Hematopoietic multipotent progenitor cell treated with erythropoietin and hydrocortisone succinate and interleukin-3 and kit ligand, for 4 days (in vitro differentiated cells): ENCODE measurements around the gene NINJ2.
"Not testable (repeated sequence)": the region's sequence is repeated elsewhere in the genome, so short reads cannot be mapped to it uniquely, and the experiment has no call there.

Source experiments
- DNase-seq: peaks from one replicate; pipeline ENCODE4 v3.0.0-alpha.2; 2015

The NINJ2 gene

DNA sequence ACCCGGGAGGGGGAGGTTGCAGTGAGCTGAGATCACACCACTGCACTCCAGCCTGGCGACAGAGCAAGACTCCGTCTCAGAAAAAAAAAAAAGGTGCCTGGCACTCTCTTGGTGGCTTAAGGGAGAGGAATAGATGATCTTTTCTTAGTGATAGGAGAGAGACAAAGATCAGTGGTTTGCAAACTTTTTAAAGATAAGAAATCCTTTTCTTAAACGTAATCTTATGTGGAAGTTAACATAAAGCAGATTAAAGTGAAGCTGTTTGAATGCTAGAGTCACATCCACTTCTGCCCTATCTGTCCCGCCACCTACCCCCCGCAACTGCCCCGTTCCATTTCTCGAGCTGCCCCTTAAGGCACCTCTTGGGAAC is 6.3 kb upstream of the NINJ2 start:
- DNase-seq, result peak; percentile 56

DNA sequence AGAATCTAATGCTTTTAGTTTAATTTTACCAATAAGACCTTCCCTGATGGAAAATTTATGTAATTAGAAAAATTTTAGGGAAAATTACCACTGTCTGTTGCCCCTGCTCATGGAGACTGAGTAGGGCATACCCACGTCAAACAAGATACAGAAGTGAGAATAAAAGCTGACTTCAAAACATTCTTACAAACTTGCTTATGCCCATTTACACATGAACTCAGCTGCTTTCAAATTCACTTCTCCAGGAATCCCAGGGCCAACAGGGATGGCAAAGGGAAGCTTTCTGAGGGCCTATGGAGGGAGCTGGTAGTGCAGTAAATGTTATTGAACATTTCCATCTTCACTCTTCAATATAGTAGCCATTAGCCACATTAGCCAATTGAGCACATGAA is 4.8 kb upstream of the NINJ2 start:
- no peak for DNase-seq

DNA sequence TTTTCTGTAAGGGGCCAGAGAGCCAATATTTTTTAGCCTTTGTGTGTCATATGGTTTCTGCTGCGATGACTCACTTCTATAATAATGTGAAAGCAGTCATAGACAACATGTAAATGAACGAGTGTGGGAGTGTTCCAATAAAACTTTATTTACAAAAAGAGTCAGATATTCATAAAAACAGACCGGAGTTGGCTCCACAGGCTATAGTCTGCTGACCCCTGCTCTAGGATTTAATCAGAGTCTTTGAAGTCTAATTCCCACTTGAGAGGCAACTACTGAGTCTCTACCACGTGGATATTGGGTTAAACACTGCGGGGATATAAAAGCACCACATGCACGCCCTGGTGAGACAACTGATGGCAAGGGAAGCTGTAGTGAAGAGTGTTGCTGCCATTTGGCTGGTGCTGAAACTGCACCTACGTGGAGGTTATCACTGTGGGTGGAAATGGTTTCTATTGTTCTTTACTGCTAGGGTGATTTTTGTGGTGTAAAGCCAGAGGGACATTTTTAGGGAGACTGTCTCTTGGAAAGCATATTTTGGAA is 3.6 kb upstream of the NINJ2 start:
- DNase-seq, result no peak

DNA sequence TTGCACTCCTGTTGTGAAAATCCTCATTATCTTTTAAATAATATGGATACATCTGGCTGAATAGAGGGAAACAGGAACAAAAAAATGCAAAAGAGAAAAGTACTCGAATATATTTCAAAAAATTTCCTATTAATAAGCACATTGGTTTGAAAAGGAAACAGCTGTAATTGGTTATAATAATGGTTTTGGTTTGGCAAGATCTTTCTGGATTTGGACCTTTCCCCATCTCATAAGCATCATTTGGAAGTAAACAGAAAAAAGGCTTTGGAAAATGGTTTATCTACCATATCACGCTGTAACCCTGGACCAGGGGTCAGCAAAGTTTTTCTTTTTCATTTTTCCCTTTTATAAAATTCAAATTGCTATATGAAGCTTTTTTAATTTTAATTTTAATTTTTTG is 2.8 kb upstream of the NINJ2 start:
- no peak for DNase-seq

DNA sequence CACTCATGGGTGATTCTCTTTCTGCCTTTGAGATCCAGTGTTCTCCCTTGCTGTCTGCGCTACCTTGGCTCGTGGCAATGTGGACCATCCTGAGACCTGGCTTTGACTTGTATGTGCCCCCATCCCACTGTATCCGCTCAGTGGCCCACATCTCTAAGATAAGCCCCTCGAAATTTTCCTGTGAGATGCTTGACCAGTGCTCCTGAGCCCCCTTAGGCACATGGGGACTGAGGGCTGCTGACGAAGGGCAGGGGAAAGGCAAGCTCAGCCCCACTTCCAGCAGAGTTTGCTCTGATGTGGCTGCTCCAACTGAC is 1.5 kb upstream of the NINJ2 start:
- DNase-seq, result no peak

DNA sequence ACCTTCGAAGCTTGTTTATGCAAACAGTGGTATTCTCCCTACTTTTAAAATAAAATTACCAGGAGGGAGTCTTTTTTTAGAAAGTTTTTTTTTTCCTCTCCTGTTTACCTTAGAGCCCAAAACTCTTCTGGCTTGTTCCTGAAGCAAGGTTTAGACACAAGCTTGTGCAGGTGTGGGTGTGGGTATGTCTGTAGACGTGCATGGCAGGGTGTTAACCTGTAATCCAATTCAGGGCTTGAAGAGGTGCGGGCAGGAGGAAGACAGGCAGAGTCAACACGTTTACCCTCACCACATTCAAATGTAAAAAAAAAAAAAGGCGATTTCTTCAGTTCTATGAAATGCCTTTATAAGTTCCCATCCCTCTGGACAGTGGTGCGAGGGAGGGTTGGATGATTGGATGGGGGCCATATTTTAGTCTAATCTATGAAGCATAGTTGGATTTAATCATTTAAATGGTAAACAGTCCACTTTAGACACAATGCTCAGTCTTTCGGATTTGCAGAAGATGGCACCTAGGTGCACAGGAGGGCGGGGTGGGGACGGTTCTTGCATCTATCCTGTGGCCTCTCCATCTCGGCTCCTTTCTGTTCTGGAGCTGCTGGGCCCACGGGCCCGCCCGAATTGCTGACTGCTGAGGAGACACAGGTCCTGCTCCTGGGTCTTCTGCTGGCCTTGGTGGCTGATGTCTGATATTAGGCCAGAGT is 982 bp upstream of the NINJ2 start:
- DNase-seq, result no peak

DNA sequence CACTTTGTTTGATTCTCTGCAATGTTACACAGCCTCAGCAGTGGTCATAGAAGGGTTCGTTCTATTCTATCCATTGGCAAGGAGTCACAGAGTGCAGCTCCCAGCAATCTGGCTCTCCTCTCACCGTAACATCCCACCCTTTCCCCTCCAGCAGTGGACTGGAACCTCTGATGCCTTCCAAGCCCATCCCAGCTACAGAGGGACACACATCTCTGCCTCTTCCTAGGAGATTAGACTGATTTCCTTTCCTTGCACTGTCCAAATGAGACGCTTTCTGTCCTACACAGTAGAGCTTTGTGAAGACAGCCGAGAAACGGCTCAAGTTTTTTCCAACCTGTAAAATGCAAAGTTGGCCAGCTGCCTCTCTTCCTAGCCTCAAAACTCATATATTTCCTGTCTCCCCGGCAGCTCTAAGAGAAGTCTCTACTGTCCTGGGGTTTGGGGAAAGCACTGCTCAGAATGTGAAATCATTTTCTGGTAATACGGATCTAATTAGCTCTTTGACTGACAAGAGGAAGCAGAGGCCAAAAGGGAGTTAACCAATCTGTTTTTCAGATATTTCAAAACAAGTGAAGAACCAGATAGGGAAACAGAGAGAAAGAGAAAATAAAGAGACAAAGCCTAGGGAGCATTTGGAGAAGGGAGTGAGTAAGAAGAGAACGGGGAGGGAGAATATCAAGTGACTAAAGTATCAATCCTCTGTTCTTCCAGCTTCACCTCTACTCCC is 516 bp downstream of the NINJ2 start:
- peak; percentile 56 for DNase-seq

DNA sequence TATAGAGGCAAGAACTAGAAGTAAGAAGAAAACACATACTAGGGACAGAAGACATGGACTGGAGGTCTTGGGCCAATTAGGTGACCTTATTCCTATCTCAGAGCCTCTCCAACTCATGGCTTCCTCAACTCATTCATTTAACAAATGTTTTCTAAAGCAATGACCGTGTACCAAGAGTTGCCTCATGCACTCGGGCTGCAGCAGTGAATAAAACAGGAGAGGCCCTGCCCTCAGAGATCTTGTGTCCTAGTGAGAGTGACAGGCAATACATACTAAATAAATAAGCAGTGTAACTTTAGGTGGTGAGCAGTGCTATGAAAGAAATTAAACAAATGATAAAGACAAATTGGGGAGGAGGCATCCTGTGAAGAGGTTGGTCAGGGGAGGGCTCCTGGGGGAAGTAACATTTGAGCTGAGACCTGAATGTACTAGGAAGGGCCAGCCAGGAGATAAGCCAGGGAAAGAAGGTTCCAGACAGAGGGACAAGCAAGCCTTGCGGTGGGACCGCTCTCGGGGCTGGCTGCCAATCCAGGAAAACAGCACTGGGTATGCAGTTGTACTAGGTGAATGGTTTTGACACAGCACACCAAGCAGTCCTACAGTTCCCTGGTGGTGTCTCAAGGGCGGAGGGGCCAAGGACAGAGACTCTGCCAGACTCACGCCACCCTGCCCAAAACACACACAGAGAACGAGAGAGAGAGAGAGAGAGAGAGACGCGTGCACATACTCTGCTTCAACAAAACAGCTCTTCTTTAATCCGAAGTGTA is 1.3 kb downstream of the NINJ2 start:
- DNase-seq, result no peak

DNA sequence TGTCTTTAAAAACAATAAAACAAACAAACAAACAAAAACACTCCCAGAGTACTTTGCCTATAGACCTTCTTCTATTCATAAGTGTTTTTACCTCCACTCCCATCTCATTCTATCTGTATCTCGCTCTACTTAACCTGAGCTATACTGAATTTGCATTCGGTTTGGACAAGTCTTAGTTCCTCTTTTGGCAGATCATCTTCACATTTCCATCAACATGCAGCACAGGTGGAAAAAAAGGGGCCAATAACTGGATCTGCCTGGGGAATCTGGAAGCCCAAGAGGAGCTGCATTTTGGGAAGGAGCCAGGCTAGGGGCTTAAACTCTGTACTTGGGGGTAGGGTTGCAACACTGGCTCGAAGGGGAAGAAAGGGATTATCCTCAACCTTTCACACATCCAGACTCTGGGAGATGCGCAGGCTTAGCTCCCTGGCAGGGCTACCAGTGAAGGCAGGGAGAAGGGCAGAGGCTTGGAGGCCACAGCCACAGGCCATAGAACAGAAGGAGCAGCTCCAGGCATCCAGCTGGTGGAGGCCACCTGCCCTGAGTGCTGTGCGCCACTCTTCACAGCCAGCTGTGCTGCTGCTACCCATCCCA is 4.1 kb downstream of the NINJ2 start:
- DNase-seq, result no peak

DNA sequence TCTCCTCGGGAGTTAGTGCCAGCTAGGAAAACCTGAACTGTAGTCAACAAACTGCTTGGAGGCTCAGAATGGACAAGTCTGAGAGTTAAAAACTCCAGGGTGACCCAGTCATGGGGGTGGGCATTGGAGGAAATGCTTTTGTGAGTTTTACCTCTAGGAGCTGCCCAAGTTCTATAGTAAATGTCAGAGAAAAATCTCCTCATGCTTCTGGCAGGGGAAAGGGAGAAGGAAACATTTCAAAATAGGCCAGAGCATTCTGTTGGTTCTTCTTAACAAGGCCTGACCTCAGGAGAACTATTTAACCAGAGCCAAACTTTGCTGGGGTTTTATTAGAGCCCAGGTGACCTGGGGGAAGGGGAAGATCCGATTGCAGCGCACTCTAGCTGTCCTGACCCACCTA is 12.3 kb downstream of the NINJ2 start:
- peak; percentile 48 for DNase-seq

DNA sequence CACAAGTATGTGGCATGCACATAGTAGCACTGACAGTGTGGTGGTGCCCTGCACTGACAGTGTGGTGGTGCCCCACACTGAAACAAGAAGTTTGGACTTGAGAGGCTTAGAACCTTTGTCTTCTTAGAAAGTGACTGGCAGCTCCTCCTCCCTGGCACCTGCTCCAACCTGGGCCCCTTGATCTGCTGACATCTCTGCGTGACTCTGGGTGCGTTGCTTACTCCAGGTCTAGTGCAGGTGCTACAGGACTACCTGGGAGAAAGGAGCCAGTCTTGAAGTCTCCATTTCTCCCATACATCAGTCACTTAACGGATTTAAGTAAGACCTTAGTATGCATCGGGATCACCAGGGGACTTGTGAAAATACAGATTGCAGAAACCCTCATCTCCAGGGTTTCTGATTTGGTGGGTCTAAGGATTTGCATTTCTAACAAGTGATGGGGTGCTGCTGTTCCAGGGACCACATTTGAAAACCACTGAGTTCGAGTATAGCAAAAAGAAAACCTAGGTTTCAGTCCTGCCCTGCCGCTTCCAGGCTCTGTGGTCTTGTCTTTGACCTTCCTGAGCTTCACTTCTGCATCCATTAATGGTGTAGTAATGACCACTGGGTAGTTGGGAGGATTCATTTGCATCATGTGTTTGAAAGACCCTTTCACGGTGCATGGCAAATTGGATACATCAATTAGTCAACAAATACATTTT is 15.7 kb downstream of the NINJ2 start:
- no peak for DNase-seq

DNA sequence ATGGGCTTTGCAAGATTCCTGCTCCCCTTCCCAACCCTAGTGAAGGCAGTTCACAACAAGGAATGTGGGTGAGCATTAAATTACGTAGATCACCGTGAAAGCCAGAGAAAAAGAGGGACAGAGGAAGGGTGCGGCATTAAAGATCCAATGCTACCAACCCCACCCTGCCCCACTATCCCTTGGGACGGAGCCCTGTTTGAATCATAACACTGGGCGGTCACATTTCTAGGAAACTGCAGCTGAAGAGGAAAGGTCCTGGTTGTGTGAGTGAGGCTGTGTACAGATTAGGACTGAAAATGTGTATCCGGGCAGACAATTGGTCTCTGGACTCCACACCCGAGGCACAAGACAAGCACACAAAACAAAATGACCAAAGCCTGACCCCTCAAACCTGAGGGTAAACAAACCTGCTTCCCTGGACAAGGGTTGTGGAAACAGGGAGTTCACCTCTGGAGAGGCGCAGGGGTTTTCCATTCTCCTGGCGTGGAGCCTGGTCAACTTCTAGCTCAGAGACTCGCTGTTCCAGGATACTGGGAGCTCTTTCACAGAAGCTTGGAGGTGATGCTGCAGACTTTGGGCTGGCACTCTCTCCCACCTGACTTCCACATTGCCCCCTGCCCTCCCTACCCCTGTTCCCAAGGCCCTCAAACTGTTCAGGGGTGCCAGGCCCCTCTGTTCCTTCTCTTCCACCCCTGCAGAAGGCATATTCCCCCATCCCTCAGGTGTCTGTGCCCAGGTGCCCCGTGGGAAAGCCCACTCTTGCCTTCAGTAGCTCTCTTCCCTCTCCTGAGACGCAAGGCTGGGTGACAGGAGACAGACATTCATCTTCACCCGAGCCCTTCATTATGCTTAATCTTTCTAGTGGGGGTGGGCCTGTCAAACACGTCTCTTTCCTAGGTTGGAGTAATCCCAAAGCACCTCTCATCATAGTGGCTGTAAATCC is 16.5 kb downstream of the NINJ2 start:
- DNase-seq, result no peak

DNA sequence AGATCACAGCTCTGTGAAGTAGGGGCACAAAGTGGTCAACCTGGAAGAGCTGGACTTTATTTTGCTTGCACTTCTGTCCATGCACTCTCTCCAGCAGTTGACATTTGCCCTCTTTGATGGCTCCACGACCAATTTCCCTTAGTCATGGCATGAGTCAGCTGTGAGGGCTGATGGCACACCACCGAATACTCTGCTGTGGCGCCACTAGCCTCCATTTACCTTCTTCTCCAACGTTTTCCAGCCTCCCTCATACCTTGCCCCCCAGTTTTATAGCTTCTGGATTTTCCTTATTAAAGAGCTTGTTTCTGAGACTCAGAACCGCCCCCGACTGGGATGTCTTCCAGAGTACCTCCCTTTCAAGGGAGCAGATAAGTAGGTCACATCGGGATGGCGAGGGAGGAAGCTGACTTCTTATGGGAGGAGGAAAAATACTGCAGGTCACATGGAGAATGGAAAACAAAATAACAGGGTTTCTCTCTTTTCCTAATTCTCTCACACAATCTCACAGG is 17.6 kb downstream of the NINJ2 start:
- DNase-seq, result peak; percentile 68

DNA sequence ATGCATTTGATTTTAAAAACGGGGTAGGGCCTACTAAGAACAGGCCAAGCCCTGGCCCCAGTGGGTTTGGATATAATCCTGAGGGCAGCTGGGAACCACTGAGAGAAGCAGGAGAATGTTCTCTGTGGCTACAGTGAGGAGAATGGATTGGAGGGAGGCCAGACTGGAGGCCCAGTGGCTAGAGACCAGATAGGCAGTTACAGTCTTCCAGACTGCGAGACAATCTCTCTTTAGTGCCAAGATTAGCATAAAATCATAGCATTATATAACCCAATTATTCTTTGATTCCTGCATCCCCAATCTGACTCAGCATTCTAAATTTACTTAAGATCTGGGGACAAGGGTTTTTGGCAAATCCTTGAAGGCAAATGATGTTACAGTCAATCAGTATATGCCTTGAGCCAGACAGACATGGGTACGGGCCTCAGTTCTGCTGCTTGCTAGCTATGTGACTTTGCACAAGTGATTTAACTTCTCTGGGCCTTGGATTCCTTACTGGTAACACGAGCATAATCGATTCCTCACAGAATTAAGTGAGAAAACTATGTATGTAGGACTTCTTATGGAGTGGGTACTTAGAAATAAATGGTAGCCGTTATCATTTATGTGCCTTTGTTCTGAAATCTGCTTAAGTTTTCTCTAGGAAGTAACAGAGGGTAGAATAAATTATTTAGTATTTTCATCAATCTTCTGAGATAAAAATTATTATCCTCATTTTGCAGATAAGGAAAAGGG is 18.3 kb downstream of the NINJ2 start:
- DNase-seq, result no peak

DNA sequence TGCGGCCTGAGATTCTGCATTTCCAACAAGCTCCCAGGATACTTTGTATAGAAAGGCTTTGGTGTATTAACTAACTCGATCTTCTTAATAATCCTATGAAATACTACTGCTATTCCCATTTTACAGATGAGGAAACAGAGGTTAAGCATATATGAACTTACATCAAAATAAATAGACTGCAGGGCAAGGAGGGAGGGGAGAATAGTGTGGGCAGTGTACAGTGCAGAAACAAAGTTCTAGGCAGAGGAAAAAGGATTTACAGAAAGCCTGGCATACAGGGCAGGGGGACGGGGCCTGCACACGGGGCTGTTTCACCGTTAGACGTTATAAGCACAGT is 19.0 kb downstream of the NINJ2 start:
- no peak for DNase-seq

DNA sequence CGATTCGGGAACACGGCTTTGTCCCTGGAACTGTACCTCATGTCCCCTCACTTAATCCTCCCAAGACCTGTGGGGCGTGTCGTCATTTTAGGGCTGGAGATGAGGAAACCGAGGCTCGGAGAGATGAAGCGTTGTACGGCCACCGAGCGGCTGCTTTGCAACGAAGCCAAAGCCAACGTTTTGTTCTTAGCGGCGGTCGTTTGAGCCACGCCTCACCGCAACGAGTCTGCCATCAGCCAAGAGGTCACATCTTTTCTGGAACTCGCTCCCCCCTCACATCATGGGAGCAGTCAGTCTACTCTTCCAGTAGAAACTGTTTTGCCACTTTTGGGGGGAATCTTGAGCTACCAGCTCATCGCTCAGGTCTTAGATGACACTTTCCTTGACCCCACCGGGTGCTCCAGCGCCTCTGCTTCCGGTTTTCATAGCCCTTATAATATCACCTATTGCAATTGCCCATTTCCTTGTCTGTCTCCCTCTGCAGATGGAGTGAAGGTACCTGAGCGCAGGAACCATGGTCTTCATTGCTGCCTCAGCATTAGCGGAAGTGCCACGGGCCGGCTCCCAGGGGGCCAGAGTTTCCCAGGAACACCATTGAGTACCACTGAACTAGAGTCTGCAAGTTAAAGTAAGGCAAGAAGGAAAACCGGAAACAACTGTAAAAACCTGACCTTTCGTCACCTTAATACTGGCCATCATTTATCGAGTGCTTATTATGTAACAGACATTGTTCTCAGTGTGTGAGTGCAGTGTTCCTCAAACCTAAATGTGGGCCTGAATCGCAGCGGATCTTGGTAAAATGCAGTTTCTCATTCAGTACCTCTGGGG is 19.6 kb downstream of the NINJ2 start:
- peak; percentile 70 for DNase-seq

DNA sequence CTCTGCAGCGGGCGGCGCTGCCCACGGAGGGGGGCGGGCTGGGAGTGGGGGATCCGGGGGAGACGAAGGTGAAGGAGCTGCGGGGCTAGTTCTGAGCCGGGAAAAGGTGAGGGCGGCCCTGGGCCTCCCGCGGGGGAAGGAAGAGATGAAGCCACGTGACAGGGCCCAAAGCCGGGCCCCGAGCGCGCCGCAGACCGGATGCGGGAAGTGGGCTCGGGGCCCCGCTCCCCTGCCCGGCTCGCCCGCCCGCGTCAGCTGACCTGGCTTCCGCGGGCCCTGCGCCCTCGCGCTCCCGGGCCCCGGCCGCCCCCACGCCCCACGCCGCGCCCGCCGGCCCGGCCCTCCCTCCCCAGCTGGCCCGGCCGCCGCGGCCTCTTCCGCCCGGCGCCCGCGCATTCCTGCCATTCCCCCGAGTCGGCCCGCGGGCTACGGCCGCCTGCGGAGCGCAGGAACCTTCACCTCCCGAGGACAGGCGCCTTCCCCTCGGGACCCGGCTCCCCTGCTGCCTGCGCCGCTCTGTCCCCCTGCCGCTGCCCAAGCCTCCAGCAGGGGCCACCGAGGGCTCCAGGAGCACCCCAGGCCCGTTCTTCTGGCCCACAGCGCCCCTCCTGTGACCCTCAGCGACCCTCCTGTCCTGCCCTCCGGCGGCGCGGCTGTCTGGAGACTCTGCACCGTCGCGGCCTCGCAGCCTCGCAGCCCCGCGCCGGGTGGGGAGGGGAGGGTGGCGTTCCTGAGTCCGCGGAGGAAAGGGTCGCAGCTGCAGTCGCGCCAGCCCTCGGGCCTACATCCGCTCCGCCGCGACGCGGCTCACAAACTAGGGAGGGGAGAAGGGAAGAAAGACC is 20.4 kb downstream of the NINJ2 start:
- peak; percentile 94 for DNase-seq

DNA sequence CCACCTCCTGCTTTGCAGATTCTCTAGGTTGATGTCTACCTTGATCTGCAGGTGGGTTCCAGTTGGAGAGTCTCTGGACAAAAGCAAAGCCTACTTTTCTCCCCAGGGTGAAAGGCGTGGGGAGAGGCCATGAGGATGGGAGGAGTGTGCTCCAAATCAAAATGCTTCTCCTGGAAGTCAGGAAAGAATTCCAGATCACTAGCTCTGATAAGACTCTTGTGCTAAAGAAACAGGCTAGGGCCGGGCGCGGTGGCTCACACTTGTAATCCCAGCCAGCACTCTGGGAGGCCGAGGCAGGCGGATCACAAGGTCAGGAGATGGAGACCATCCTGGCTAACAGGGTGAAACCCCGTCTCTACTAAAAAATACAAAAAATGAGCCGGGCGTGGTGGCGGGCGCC is 21.9 kb downstream of the NINJ2 start:
- DNase-seq, result not testable (repeated sequence)

DNA sequence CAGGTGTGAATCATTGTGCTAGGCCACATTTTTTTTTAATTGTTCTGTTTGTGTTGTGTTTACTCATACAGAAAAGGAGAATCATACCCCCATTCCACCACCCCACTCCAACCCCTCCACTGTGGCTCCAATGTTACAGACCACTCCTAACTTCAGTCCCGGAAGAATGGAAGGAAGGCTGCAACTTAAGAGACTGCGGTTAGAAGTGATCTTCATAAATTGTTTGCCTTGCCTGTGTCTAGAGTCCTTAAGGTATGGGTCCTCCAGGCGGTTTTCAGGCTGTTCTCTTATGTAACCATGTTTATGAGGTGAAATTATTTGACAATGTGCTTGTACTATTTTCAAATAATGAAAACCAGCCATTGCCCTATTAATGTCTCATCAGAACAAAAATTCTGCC is 22.5 kb downstream of the NINJ2 start:
- DNase-seq, result no peak
